SIG-M5 treated with dmso at 0.1 percent for 504 hours (cell line): ENCODE results near the gene HSPA1B.

Source experiments
- DNase-seq: peaks from one replicate; lab custom pipeline; 2025; ENCODE audit not compliant: unreplicated experiment; lab: John Stamatoyannopoulos, UW

Gene HSPA1B

DNA sequence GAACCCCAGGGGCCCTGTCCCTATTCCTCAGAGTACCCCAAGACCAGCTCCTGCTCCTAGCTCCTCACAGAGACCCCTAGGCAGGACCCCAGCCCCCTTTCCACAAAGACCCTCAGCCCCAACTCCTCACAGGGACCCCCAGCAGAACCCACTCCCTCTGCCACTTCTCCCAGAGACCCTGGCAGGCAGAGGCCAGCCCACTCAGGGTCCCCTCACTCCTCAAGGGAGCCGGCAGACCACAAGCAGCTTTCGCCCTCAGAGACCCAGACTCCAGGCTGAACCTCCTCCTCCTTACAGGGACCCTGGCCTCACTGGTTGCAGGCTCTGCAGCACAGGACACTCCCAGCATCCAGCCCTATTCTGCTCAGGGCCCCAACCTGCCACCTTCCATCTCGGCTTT is 50.7 kb downstream of the HSPA1B start:
- DNase-seq: no peak

DNA sequence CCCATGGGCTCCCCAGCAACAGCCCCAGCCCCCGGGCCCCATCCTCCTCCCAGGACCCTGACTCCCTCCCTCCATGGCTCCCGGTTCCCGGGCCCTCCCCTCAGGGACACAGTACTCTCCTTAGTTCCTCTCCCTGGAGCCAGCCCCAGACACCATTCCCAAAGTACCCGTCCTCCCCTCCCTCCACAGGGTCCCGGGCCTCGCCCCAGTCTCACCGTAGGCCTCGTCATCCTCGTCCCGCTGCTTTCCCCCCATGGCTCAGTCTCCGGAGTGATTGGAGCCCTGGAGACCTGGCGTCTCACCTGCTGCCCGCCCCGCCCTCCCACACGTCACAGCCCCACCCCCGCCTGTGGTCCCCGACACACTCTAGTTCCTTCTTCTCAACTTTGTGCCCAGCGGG is 51.2 kb downstream of the HSPA1B start, which contains the start of gene SLC44A4:
SLC44A4 (minus strand) TSS at position 272 of the 400 bp plus-strand sequence; CDS start at position 255, 17 bp downstream.
- DNase-seq: no peak

DNA sequence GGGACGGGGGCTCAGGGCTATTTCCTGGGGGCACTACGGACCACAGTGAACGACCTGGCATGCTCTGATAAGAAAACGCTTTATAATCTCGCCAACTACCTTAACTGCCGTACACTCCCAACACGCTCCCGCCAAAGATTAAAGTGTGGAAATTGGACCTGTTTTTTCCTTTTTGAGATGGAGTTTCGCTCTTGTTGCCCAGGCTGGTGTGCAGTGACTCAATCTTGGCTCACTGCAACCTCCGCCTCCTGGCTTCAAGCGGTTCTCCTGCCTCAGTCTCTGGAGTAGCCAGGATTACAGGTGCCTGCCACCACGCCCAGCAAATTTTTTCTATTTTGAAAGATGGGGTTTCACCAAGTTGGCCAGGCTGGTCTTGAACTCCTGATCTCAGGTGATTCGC is 51.6 kb downstream of the HSPA1B start:
- DNase-seq: no peak
